GM12878 (cell line): ENCODE measurements around the gene FOXO3. TPM values are rescaled to one million over a fixed set of nuclear protein-coding genes. Genes with fewer than 3 reads are reported as not detected.

Experiments
- ATAC-seq: fragments of 200-7000 bp; cut with Tn5 transposase; 3 replicates; pipeline ENCODE4 v1.9.1; 2020; ENCODE audit warnings: mild to moderate bottlenecking, moderate library complexity
- BruUV-seq: library from RNA; stranded (reverse); fragments of 400-500 nt; replicated peaks from 2 replicates; lab custom pipeline; 2021; lab: Mats Ljungman, UMichigan
- CTCF ChIA-PET: fragments of 300-600 bp; sonication (Branson Sonifier 250); formaldehyde crosslinking; extraction: SDS; loops from one replicate; lab custom pipeline; 2021; ENCODE audit warnings: inconsistent platforms; lab: Yijun Ruan, JAX
- POLR2A ChIA-PET: fragments of 350-600 bp; formaldehyde crosslinking; extraction: SDS; loops from one replicate; lab custom pipeline; 2021; ENCODE audit warnings: inconsistent platforms; lab: Charles Lee
- RAD21 ChIA-PET: fragments of 300-600 bp; sonication (Branson Sonifier 250); formaldehyde crosslinking; loops from one replicate; lab custom pipeline; 2023; ENCODE audit warnings: antibody characterized with exemption; ENCODE audit not compliant: unreplicated experiment; lab: Charles Lee
- SMC1A ChIA-PET: fragments of 300-600 bp; sonication (Branson Sonifier 250); formaldehyde crosslinking; loops from one replicate; lab custom pipeline; 2023; ENCODE audit not compliant: unreplicated experiment, uncharacterized antibody; lab: Charles Lee
- DNase-seq: peaks from one replicate; pipeline ENCODE4 v3.0.0-alpha.2; 2011; ENCODE audit warnings: low read depth, low spot score
- FAIRE-seq: peaks from 3 replicates; lab custom pipeline; 2011; peaks lifted over from hg19 to GRCh38; lab: Jason Lieb, UNC
- H2AFZ ChIP-seq: 2 replicates; pipeline ENCODE4 v1.6.0; 2011; ENCODE audit warnings: low read depth, low read length, control low read depth; ENCODE audit not compliant: control insufficient read depth
- H3K27ac ChIP-seq: 2 replicates; pipeline ENCODE4 v1.5.1; 2011; ENCODE audit warnings: control low read depth; ENCODE audit not compliant: control insufficient read depth, insufficient read depth
- H3K27me3 ChIP-seq, 2 experiments: replicated peaks in 1 of 2; 2 replicates each; pipeline versions ENCODE4 v1.6.0 to v1.6.1; 2011; ENCODE audit warnings: low read length in 1 of 2; ENCODE audit not compliant: control insufficient read depth in 2 of 2, insufficient read depth in 2 of 2
- H3K36me3 ChIP-seq, 2 experiments: 2 replicates each; pipeline ENCODE4 v1.5.1; 2011; ENCODE audit warnings: low read length in 1 of 2; ENCODE audit not compliant: control insufficient read depth in 2 of 2, insufficient read depth in 2 of 2
- H3K4me1 ChIP-seq: 2 replicates; pipeline ENCODE4 v1.6.1; 2011; ENCODE audit warnings: mild to moderate bottlenecking, low read length, moderate library complexity, mixed read lengths; ENCODE audit not compliant: control insufficient read depth, insufficient read depth
- H3K4me2 ChIP-seq: 2 replicates; pipeline ENCODE4 v1.6.0; 2011; ENCODE audit warnings: control low read depth; ENCODE audit not compliant: control insufficient read depth, insufficient read depth
- H3K4me3 ChIP-seq: fragments of 200-600 bp; sonication (generic); 2 replicates; pipeline ENCODE4 v1.5.1; 2016
- H3K79me2 ChIP-seq: 2 replicates; pipeline ENCODE4 v1.6.0; 2011; ENCODE audit warnings: low read length; ENCODE audit not compliant: control insufficient read depth, insufficient read depth
- H3K9ac ChIP-seq: 2 replicates; pipeline ENCODE4 v1.8.0; 2011; ENCODE audit warnings: low read length, control low read depth, mixed read lengths; ENCODE audit not compliant: control insufficient read depth, insufficient read depth
- H3K9me3 ChIP-seq: replicated peaks from 3 replicates; pipeline ENCODE4 v1.5.1; 2011; ENCODE audit warnings: mild to moderate bottlenecking, low read length; ENCODE audit not compliant: control insufficient read depth, insufficient read depth
- H4K20me1 ChIP-seq: 2 replicates; pipeline ENCODE4 v1.6.0; 2011; ENCODE audit not compliant: control insufficient read depth, insufficient read depth
- BRCA1 ChIP-seq: IDR thresholded peaks from 2 replicates; pipeline ENCODE4 v1.6.1; 2011; ENCODE audit warnings: low read depth, low read length, improper control_type of control experiment
- IKZF2 ChIP-seq, 2 experiments: fragments of 450-650 bp; IDR thresholded peaks; 2 replicates each; pipeline ENCODE4 v1.6.1; 2017; ENCODE audit warnings: mild to moderate bottlenecking in 2 of 2, moderate library complexity in 2 of 2
- MTA3 ChIP-seq: IDR thresholded peaks from 2 replicates; pipeline ENCODE4 v1.6.1; 2012; ENCODE audit warnings: low read length, inconsistent platforms, borderline replicate concordance
- RFX5 ChIP-seq: IDR thresholded peaks from 2 replicates; pipeline ENCODE4 v1.6.1; 2011; ENCODE audit warnings: low read depth, low read length, improper control_type of control experiment
- SMARCA5 ChIP-seq: fragments of 450-650 bp; IDR thresholded peaks from 2 replicates; pipeline ENCODE4 v1.6.1; 2017; ENCODE audit warnings: mild to moderate bottlenecking
- SREBF1 ChIP-seq: IDR thresholded peaks from 2 replicates; pipeline ENCODE4 v1.6.1; 2012; ENCODE audit warnings: mild to moderate bottlenecking, low read length
- ZBTB11 ChIP-seq: fragments of 450-650 bp; formaldehyde crosslinking; IDR thresholded peaks from 2 replicates; pipeline ENCODE4 v1.5.0; 2022; ENCODE audit warnings: mild to moderate bottlenecking, missing genetic modification characterization
- WGBS: methylation state at CpG from one replicate; pipeline ENCODE4 v1.1.6; 2016; ENCODE audit warnings: low lambda C conversion rate; ENCODE audit not compliant: insufficient replicate concordance, insufficient coverage; ENCODE audit errors: missing lambda C conversion rate; 5-methylcytosine and 5-hydroxymethylcytosine counted together
- in situ Hi-C: fragments of 300-500 bp; cut with MboI; formaldehyde crosslinking; loops from 9 replicates; pipeline ENCODE4 v1.14.3; 2018; ENCODE audit warnings: mixed read lengths
- intact Hi-C: fragments of 100-400 bp; cut with micrococcal nuclease; formaldehyde crosslinking; loops from one replicate; pipeline ENCODE4 v1.14.2; 2022; ENCODE audit not compliant: unreplicated experiment
- polyA plus RNA-seq, 11 experiments: library from polyadenylated mRNA; depleted of rRNA in 4 of 11; unstranded in 6 of 11; stranded (reverse) in 5 of 11; fragments of >200 nt; fragmentation: Nextera tagmentation in 4 of 11; fragmentation: Illumina TruSeq in 1 of 11; extraction: Ambion mirVana in 4 of 11; extraction: Trizol in 1 of 11; gene quantifications; 1 replicate in 1 of 11; 2 replicates in 10 of 11; pipeline versions ENCODE4 v1.2.1 to v1.2.3, GENCODE V29; 2011 to 2016; ENCODE audit warnings: inconsistent platforms in 2 of 11, missing spikeins in 2 of 11, low read depth in 1 of 11
- total RNA-seq, 4 experiments: library from RNA; depleted of rRNA in 3 of 4; stranded (reverse); fragments of >200 nt in 3 of 4; fragmentation: Illumina TruSeq in 1 of 4; extraction: Trizol in 1 of 4; gene quantifications; 2 replicates each; pipeline versions ENCODE4 v1.2.1 to v1.2.3, GENCODE V29; 2013 to 2021

FOXO3 gene
- total and polyA plus RNA-seq, 10 of the 15 experiments (the other 5 are each of a cell fraction or from before 2014, with no cell fraction given): 0.82 to 4.5 (median 1.7) TPM

- H3K27ac ChIP-seq: no peak overlapping the region
- WGBS: 39% methylated on average over 13 of the region's 13 CpGs
- CTCF ChIA-PET: interaction anchor here (0.9 to 1.2 kb wide), 2 partner anchors 157 to 345 kb away, joined by 3 read pairs; no protein-coding TSS in a partner anchor
- H3K9ac ChIP-seq: no peak overlapping the region
- no peak for DNase-seq
- RAD21 ChIA-PET: no interaction called here
- peaks cover 2 to 7% of the 10 kb centered on the region in 2 experiments; a peak in 1 of 4 replicates for H3K27me3 ChIP-seq
- in situ Hi-C loops (no loop called here), intact Hi-C loops (no loop called here)
- FAIRE-seq: no peak
- H3K36me3 ChIP-seq: no peaks in the 10 kb centered on the region
- no peak for TF ChIP-seq MTA3
- TF ChIP-seq IKZF2 (IDR thresholded peaks at IDR 0.05): no peak
- SMC1A ChIA-PET: no interaction called here
- no peak overlapping the region for H3K4me2 ChIP-seq
- no peaks in the 10 kb centered on the region; the same call in 2 of the 3 replicates for H3K9me3 ChIP-seq
- H3K4me3 ChIP-seq: no peak overlapping the region
- no peaks in the 10 kb centered on the region for H4K20me1 ChIP-seq
- H3K4me1 ChIP-seq: no peaks in the 10 kb centered on the region
- H2AFZ ChIP-seq: no peak overlapping the region
- POLR2A ChIA-PET: interaction anchor here (0.5 kb wide), 1 partner anchor 15 kb away, joined by 3 read pairs; no protein-coding TSS in a partner anchor
- no peak for ATAC-seq
- BruUV-seq: no TSS peak
- no peaks in the 10 kb centered on the region for H3K79me2 ChIP-seq
Measured at GRCh38 chr6:108727966-108728730, 167.4 kb downstream of the FOXO3 start.

- Histone ChIP-seq H3K79me2 (no peaks in the 10 kb centered on the region), H2AFZ (no peak overlapping the region), H3K4me2 (no peak overlapping the region), H3K4me3 (no peak overlapping the region), H3K27ac (no peak overlapping the region), H3K9ac (no peak overlapping the region), H3K9me3 (no peaks in the 10 kb centered on the region; the same call in 2 of the 3 replicates), H3K36me3 (no peaks in the 10 kb centered on the region), H3K4me1 (no peaks in the 10 kb centered on the region), H4K20me1 (no peaks in the 10 kb centered on the region), H3K27me3 (peaks cover 2 to 7% of the 10 kb centered on the region in 2 experiments; a peak in 1 of 4 replicates)
- no peak for TF ChIP-seq SMARCA5
- TF ChIP-seq BRCA1: no peak
- no peak for TF ChIP-seq SREBF1
- no peak for TF ChIP-seq ZBTB11 (CRISPR knock-in tag)
- TF ChIP-seq RFX5: no peak
- FAIRE-seq: no peak
- ATAC-seq: no peak
- BruUV-seq: no TSS peak
- 70% methylated on average over 7 of the region's 7 CpGs for WGBS
- SMC1A ChIA-PET: no interaction called here
- CTCF ChIA-PET: interaction anchor here (0.8 kb wide), 1 partner anchor 344 kb away, joined by 3 read pairs; no protein-coding TSS in a partner anchor
- RAD21 ChIA-PET: no interaction called here
- POLR2A ChIA-PET: interaction anchor here (0.5 kb wide), 1 partner anchor 16 kb away, joined by 3 read pairs; no protein-coding TSS in a partner anchor
- in situ Hi-C loops: no loop called here
- intact Hi-C loops: no loop called here
- no peak for DNase-seq
Measured at GRCh38 chr6:108728826-108729225, 168.1 kb downstream of the FOXO3 start.
